ENCODE results near the gene DGKZ.

Gene DGKZ

DNA sequence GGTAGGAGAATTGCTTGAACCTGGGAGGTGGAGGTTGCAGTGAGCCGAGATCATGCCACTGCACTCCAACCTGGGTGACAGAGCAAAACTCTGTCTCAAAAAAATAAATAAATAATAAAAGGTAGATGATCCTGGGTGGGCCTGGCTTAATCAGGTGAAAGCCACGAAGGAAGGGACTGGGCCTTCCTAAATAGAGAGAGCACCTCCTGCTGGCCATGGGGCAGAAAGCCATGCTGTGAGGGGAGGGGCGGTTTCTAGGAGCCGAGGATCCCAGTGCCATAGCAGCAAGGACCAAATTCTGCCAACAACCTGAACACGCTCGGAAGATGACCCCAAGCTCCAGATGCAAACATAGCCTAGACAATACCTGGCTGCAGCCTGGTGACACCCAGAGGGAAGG is 24.5 kb upstream of the DGKZ start:
- in situ Hi-C loops (cut with MboI; ENCODE audit: low sequenced_read_pairs): no loop called here

GRCh38 chr11:46326813-46327416 is 20.3 kb upstream of the DGKZ start:
- in situ Hi-C loops (cut with MboI; ENCODE audit: low sequenced_read_pairs): no loop called here

- in situ Hi-C loops (cut with MboI; ENCODE audit: low sequenced_read_pairs): no loop called here
Measured at GRCh38 chr11:46327829-46328228, 19.4 kb upstream of the DGKZ start.

GRCh38 chr11:46330154-46330553 is 17.1 kb upstream of the DGKZ start:
- in situ Hi-C loops (cut with MboI; ENCODE audit: low sequenced_read_pairs): no loop called here

- in situ Hi-C loops (cut with MboI; ENCODE audit: low sequenced_read_pairs): no loop called here
Measured at GRCh38 chr11:46330563-46331281, 16.5 kb upstream of the DGKZ start.

DNA sequence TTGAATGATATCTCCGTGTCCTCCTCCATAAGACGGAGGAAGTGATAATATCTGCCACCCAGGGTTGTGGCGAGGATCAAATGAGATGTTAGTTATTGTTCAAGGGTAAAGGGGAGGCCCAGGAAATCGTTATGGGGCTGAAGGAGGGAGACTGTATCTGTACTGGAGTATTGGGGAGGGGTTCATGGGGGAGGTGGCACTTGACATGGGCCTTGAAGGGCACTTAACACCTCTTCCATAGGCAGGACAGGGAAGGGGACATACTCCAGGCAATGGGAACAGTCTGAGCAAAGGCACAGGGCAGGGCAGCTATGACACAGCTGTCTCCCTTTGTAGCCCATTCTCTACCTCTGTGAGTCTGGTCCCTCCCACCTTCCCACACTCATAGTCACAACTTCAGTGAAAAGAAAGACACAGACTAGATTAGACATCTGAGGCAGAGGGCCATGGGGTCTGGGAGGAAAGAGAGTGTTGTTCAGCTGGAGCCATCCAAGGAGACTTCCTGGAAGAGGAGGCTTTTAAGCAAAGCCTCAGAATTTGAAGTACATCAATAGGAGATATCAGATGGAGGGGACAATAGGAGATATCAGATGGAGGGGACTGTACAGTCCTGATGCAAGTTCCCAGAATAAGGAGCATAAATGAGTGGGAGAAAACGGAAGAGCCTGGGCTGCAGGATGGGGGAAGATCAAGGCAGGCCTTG is 15.8 kb upstream of the DGKZ start:
- in situ Hi-C loops (cut with MboI; ENCODE audit: low sequenced_read_pairs): no loop called here

- in situ Hi-C loops (cut with MboI; ENCODE audit: low sequenced_read_pairs): no loop called here
Measured at GRCh38 chr11:46332093-46332567, 15.1 kb upstream of the DGKZ start.

DNA sequence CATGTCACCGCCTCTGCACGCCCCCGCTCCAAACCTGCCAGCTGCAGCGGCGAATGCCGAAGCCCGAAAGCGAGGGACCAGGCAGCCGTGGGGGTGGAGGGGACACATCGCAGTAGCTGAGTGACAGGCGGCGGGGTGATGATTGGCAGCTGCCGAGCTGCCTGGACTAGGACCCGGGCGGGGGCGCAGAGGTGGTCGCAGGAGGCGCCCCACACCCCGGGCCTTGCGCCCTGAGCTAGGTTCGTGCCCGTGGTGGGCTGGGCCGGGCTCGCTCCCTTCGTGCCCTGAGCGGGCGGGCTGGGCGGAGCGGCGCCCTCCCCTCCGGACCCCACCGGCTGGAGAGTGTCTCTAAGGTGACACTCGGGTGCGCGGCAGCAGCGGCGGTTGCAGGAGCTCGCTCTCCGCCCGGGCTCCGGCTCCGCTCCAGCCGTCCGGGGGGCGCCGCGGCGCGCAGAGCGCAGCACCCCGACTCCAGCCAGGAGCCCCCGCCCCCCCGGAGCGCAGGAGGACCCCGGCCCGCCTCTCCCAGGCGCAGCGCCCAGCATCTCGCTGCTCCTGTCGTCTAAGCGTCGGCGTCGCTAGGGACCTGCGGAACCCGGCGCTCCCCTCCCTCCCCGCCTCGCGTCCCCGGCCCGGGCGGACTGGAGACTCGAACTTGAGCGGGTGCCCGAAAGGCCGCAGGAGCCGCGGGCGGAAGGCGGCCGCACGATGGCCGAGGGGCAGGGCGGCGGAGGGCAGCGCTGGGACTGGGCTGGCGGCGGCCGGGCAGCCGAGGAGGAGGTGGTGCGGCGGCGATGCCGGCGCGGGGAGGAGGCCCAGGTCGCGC is 14.5 kb upstream of the DGKZ start:
- in situ Hi-C loops (cut with MboI; ENCODE audit: low sequenced_read_pairs): no loop called here

DNA sequence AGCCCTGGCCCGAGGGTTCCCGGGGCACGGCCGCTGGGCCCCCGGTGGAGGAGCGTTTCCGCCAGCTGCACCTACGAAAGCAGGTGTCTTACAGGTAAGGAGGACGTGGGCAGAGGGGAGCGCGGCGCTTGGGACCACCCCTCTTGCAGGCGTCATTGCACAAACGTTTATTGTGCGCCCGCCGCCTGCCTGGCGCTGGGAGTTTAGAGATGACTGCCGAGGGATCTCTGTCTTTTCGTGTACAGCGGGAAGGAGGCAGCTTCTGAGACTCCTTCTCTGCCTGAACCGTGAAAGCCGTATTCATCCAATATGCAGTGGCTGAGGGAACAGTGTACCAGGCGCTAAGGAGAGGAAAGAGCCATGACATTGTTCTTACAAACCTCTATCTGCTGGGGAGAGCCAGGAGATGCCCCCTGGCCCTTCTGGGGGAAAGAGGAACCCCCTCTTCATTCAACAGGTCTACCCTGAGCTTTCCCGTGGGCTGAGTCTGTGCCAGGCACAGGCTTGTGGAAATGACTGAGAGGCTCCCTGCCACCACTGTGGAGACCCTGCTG is 13.8 kb upstream of the DGKZ start:
- in situ Hi-C loops (cut with MboI; ENCODE audit: low sequenced_read_pairs): no loop called here

- in situ Hi-C loops (cut with MboI; ENCODE audit: low sequenced_read_pairs): no loop called here
Measured at GRCh38 chr11:46334211-46334610, 13.1 kb upstream of the DGKZ start.

- in situ Hi-C loops (cut with MboI; ENCODE audit: low sequenced_read_pairs): no loop called here
Measured at GRCh38 chr11:46335271-46335670, 12.0 kb upstream of the DGKZ start.

- in situ Hi-C loops (cut with MboI; ENCODE audit: low sequenced_read_pairs): no loop called here
Measured at GRCh38 chr11:46335890-46336562, 11.2 kb upstream of the DGKZ start.

- in situ Hi-C loops (cut with MboI; ENCODE audit: low sequenced_read_pairs): no loop called here
Measured at GRCh38 chr11:46336563-46337180, 10.6 kb upstream of the DGKZ start.

- in situ Hi-C loops (cut with MboI; ENCODE audit: low sequenced_read_pairs): no loop called here
Measured at GRCh38 chr11:46337626-46338345, 9.5 kb upstream of the DGKZ start.

DNA sequence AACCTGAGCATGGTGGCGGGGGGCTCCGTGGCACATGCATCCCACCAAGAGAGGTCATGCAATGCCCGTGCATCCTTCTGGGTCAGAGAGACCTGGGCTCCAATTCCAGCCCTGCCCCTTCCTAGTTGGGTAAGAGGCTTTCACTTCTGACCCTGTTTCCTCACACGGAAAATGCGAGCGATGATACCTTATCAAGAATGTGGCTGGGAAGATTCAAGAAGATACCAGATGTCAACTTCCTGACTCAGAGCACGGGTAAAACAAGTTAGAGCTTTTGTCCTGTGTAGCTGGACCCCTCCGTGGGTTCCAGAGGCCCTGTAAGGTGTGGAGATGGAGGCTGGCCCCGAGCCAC is 8.7 kb upstream of the DGKZ start:
- in situ Hi-C loops (cut with MboI; ENCODE audit: low sequenced_read_pairs): no loop called here

DNA sequence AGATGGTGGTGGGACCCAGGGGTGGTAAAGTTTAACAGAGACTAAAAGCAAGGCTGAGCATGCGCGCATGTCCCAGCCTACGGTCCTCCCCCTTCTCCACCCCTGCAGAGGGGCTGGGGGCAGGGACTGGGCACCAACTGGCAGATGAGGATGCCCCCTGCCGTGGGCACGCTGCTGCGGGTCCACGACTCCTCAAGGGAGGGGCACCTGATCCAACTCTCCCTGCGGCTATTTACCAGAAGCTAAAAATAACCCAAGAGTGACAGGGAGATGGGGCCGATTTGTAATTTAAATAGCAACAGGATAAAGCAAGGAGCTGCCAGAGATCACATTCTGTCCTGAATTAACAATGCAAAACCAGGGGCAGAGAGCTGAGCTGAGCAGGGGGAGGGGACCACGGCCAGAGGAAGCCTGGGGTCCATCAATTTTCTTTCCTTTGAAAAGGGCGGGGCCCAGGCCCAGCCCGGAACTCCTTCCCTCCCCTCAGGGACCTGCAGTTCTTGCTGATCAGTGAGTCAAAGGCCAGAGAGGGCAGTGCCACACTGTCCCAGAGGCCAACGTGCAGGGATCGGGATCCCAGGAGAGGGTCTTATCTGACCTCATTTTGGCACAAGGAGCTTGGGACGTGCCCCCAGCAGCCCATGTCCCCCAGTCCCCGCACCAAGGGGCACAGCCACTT is 8.1 kb upstream of the DGKZ start:
- in situ Hi-C loops (cut with MboI; ENCODE audit: low sequenced_read_pairs): no loop called here

DNA sequence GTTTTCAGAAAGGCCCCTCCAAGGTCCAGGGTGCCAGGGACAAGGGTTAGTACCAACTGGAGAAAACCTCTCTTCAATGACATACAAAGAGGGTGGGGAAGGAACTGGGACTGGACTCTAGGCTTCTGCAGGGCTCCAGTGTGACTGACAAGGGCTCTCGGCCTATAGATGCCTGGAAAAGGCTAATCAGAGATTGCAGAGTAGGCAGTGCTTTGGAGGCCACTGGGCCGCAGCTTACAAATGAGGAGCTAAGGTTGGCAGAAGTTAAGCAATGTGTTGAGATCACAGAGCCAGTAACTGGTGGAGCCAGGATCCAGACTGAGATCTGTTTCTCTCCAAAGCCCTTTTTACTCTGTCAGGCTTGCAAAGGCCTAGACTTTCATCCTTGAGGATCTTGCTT is 7.4 kb upstream of the DGKZ start:
- in situ Hi-C loops (cut with MboI; ENCODE audit: low sequenced_read_pairs): no loop called here

- in situ Hi-C loops (cut with MboI; ENCODE audit: low sequenced_read_pairs): no loop called here
Measured at GRCh38 chr11:46341454-46341853, 5.8 kb upstream of the DGKZ start.

DNA sequence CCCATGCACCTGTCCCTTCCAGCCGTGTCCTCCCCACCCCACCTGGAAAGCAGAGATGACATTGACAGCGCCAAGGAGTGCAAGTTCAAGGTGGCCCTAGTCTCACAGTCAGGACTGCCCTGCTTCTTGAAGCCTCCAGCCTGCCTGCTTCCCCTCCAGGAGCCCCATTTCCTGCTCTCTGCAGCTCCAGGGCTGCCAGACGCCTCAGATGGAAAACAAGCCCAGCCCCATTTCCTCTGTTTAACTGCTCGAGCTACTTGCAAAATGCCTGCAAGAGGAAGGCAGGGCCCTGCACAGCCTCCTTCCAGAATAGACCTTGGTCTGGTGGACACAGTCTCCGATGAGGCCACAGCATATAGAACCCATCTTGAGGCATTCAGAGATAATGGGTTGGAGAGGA is 5.0 kb upstream of the DGKZ start:
- in situ Hi-C loops (cut with MboI; ENCODE audit: low sequenced_read_pairs): no loop called here
